Psoas muscle (tissue), 8 donors: ENCODE results near the gene PLCXD1. TPM values are rescaled to one million over a fixed set of nuclear protein-coding genes. Genes with fewer than 3 reads are reported as not detected.
A peak's percentile ranks its signal among the peaks of the same experiment; 100 is the strongest.

Experiments used
- ATAC-seq, 4 donors: fragments of 200-7000 bp; cut with Tn5 transposase; one replicate each; pipeline ENCODE4 v1.9.1; 2020; ENCODE audit warnings: moderate library complexity in 3 of 4, mild to moderate bottlenecking in 2 of 4
- DNase-seq, 2 donors: peaks; one replicate each; pipeline ENCODE4 v3.0.0-alpha.2; 2020
- H3K27ac ChIP-seq: fragments of 200-600 bp; one replicate; pipeline ENCODE4 v1.8.0; 2022
- H3K27me3 ChIP-seq, 3 donors: fragments of 200-600 bp in 1 of 3; one replicate each; pipeline versions ENCODE4 v1.6.1 to v1.8.0; 2013 to 2022; ENCODE audit warnings: low read length in 2 of 3, mild to moderate bottlenecking in 2 of 3, moderate library complexity in 1 of 3; ENCODE audit not compliant: insufficient read depth in 3 of 3
- H3K36me3 ChIP-seq, 2 donors: fragments of 200-600 bp in 1 of 2; one replicate each; pipeline versions ENCODE4 v1.6.1 to v1.8.0; 2013 to 2022; ENCODE audit warnings: low read depth in 1 of 2, mild to moderate bottlenecking in 1 of 2, moderate library complexity in 1 of 2; ENCODE audit not compliant: insufficient read depth in 1 of 2
- H3K4me1 ChIP-seq: fragments of 200-600 bp; one replicate; pipeline ENCODE4 v1.8.0; 2022
- H3K4me3 ChIP-seq: fragments of 200-600 bp; one replicate; pipeline ENCODE4 v1.8.0; 2022; ENCODE audit warnings: mild to moderate bottlenecking
- H3K9me3 ChIP-seq: fragments of 200-600 bp; one replicate; pipeline ENCODE4 v1.8.0; 2022
- WGBS, 3 donors: extraction: QIAGEN DNeasy Blood & Tissue Kit; methylation state at CpG; one replicate each; pipeline versions ENCODE4 v1.1.6 to v1.1.7; 2013; 5-methylcytosine and 5-hydroxymethylcytosine counted together
- intact Hi-C, 2 donors: fragments of 100-400 bp; cut with DNase I; formaldehyde crosslinking; loops; one replicate each; pipeline versions ENCODE4 v1.11.0 to v1.14.2; 2022
- polyA plus RNA-seq, 3 donors: library from polyadenylated mRNA; stranded (reverse); fragments of 200-250 nt; gene quantifications; one replicate each; pipeline ENCODE4 v1.2.3, GENCODE V29; 2013
- total RNA-seq, 4 donors: library from RNA; stranded (reverse); fragmentation: NEBNext Ultra II Directional in 2 of 4; extraction: Animal tissue kit (Norgen Biotek cat#: 25700) in 2 of 4; gene quantifications; one replicate each; pipeline versions ENCODE4 v1.2.1 to v1.2.4, GENCODE V29; 2021 to 2023
- TF ChIP-seq, protein P1 (sequence below): fragments of 200-600 bp; IDR thresholded peaks from one replicate; pipeline ENCODE4 v1.8.0; 2022; ENCODE audit warnings: antibody characterized with exemption
- donor health status: healthy with polysubstance abuse.
- donor health status: DM: no; HTN: no; CAD: no; lungs with moderate emphysema.
- donor health status: Bipolar disorder and iron deficiency.
- donor health status: healthy.
- donor health status: DM: yes; HTN: yes; CAD: no.
- donor health status: DM: no; HTN: no; CAD: no.
- donor health status: DM: no; HTN: no; CAD: no.
- donor health status: DM: yes; HTN: yes; CAD: no.

Gene PLCXD1
- total and polyA plus RNA-seq, 7 donors: 0.89 to 16.3 (median 2.3) TPM

DNA sequence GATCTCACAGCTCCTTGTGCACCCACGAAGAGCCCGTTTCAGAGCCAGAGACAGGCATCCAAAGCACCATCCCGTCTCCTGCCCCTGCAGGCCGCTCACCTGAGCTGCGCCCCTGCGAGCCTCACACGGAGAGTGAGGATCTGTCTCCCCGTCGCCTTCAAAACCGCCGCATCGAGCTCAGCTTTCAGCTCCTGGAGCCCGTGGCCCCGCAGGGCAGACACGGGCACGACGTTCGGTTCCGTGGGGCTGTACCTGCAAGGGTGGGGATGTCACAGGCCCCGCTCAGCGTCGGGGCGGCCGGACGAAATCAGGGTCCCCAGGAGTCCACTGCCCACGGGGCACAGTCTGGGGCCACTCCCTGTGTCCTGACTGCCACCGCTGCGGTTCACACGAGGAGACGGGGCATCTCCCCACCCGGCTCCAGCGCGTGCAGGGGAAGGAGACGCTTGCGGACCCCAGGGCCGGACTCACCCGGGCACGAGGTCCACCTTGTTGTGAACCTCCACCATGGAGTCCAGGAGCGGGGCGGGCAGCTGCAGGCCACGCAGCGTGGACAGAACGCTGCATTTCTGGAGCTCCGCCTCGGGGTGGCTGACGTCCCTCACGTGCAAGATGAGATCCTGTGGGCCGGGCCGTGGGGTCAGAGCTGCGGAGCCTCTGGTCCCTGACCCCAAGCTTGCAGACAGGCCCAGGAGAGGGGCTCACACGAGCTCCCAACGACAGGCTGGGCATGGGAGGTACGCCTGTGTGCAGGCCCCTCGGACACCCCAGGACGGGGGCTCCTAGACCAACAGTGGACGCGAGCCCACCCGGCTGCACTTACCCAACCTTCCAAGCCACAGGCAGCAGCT is 26.3 kb downstream of the PLCXD1 start:
- peak in 1 of 2 donors; percentile 48 for DNase-seq
- WGBS, 3 donors: 96 to 97% (median 97%) methylated on average over 50 to 58 of the region's 58 CpGs

DNA sequence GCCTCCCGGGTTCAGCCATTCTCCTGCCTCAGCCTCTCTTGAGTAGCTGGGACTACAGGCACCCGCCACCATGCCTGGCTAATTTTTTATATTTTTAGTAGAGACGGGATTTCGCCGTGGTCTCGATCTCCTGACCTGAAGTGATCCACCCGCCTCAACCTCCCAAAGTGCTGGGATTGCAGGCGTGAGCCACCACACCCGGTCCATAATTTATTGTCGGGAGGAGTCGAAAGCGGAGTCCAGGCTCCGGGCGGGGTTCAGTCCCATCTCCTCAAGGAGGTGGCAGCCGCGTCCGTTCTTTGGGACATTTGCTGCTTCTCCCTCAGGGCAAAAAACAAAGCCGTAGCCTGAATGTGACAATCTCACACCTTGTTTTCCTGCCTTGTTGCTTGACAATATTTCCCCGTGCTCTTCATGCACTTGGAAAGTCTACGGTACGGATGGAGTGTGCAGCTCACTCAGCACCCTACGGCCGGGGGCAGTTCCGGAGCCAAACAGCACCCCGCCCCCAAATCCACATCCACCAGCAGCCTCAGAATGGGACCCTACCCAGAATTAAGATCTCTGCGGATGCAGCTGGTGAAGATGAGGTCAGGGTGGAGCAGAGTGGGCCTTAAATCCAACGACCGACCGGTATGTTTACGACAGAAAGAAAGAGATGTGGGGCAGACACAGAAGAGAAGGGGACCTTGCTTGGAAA is 27.8 kb downstream of the PLCXD1 start:
- Histone ChIP-seq H3K36me3 (peaks cover 14 to 90% of the 10 kb centered on the region in 2 donors), H3K9me3 (no peaks in the 10 kb centered on the region), H3K4me3 (no peak overlapping the region), H3K27me3 (no peaks in the 10 kb centered on the region), H3K27ac (no peak overlapping the region), H3K4me1 (no peaks in the 10 kb centered on the region)
- ATAC-seq: no peak
- 92 to 95% (median 95%) methylated on average over 30 of the region's 30 CpGs for WGBS, 3 donors
- TF ChIP-seq, protein P1, sequence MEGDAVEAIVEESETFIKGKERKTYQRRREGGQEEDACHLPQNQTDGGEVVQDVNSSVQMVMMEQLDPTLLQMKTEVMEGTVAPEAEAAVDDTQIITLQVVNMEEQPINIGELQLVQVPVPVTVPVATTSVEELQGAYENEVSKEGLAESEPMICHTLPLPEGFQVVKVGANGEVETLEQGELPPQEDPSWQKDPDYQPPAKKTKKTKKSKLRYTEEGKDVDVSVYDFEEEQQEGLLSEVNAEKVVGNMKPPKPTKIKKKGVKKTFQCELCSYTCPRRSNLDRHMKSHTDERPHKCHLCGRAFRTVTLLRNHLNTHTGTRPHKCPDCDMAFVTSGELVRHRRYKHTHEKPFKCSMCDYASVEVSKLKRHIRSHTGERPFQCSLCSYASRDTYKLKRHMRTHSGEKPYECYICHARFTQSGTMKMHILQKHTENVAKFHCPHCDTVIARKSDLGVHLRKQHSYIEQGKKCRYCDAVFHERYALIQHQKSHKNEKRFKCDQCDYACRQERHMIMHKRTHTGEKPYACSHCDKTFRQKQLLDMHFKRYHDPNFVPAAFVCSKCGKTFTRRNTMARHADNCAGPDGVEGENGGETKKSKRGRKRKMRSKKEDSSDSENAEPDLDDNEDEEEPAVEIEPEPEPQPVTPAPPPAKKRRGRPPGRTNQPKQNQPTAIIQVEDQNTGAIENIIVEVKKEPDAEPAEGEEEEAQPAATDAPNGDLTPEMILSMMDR: no peak
- DNase-seq: peak in 1 of 2 donors; percentile 42
- intact Hi-C loops: no loop called here

More for the DNA sequence above, 26.3 kb downstream of the PLCXD1 start:
- Histone ChIP-seq H3K27ac (no peak overlapping the region), H3K4me3 (no peak overlapping the region), H3K27me3 (no peaks in the 10 kb centered on the region), H3K9me3 (no peaks in the 10 kb centered on the region), H3K4me1 (no peaks in the 10 kb centered on the region), H3K36me3 (peaks cover 14 to 88% of the 10 kb centered on the region in 2 donors)
- TF ChIP-seq, protein P1: no peak
- intact Hi-C loops: no loop called here
- ATAC-seq: peak in 1 of 4 donors; percentile 22

DNA sequence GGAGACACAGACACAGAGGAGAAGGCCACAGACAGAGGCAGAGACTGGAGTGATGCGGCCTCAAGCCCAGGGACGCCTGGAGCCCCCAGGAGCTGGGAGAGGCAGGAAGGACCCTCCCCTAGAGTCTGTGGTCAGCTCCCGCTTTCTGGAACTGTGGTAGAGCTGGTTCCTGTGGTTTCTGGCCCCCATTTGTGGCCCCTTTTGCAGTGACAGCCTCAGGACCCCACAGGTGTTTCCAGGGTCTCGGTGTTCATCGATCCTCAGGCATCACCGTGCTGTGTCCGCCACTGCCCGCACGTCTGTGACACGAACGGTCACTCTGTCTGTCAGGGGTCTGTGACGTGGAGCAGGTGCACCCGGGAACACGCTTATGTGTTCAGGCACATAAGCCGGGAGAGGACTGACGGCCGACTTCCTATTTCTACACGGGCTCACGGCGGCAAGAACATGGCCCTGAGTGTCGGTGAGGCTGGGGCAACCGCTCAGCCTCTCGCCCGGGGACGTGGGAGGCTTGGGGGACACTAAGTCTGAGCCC is 29.5 kb downstream of the PLCXD1 start:
- WGBS, 3 donors: 94 to 95% (median 94%) methylated on average over 25 of the region's 25 CpGs
- Histone ChIP-seq H3K27ac (no peak overlapping the region), H3K9me3 (no peaks in the 10 kb centered on the region), H3K4me3 (no peak overlapping the region), H3K4me1 (no peaks in the 10 kb centered on the region), H3K27me3 (no peaks in the 10 kb centered on the region), H3K36me3 (peaks cover 10 to 89% of the 10 kb centered on the region in 2 donors)
- TF ChIP-seq, protein P1: no peak
- intact Hi-C loops: no loop called here
- ATAC-seq (no peak), DNase-seq (peak in 1 of 2 donors; percentile 38)

DNA sequence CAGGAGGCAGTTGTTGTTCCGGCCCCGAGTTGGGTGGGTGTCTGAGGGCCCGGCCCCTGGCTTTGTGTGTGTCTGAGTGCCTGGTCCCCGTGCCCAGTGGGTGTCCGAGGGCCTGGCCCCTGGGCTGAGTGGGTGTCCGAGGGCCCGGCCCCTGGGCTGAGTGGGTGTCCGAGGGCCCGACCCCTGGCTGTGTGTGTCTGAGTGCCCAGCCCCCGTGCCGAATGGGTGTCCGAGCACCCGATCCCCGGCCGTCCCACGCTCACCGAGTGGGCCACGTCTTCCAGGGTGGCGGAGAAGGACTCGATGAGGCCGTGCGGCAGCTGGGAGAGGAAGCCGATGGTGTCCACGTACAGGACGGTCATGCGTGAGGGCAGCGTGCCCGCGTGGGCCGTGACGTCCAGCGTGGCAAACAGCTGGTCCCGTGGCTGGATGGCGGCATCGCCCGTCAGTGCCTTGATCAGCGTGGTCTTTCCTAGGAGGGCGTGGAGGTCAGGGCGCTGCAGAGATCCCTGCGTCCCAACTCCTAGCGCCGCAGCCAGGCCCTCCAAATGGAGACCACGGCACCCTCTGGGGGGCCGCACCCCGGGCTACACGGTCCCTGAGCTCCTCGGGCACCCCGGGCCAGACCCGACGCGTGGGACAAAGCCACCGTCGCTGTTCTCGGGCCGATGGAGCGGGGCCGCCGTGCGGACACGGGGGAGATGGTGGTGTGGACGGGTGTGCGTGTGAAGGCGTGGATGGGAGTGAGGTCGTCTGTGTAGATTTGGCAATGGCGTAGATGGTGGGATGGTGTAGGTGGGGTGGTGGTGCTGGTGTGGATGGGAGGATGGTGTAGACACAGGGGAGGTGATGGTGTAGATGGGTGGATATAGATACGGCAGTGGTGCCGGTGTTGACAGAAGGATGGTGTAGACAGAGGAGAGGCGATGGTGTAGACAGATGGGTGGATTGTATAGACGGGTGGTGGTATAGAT is 30.3 kb downstream of the PLCXD1 start:
- 94 to 95% (median 94%) methylated on average over 66 to 69 of the region's 69 CpGs for WGBS, 3 donors
- H3K9me3 ChIP-seq: no peaks in the 10 kb centered on the region
- H3K27me3 ChIP-seq: no peaks in the 10 kb centered on the region
- TF ChIP-seq, protein P1: no peak
- H3K4me3 ChIP-seq: no peak overlapping the region
- ATAC-seq: peak in 1 of 4 donors; percentile 10
- no peaks in the 10 kb centered on the region for H3K4me1 ChIP-seq
- peak in 1 of 2 donors; percentile 51 for DNase-seq
- intact Hi-C loops: no loop called here
- H3K27ac ChIP-seq: no peak overlapping the region
- peaks cover 7 to 84% of the 10 kb centered on the region in 2 donors for H3K36me3 ChIP-seq
